ENCODE measurements around the gene TBRG1.

DNA sequence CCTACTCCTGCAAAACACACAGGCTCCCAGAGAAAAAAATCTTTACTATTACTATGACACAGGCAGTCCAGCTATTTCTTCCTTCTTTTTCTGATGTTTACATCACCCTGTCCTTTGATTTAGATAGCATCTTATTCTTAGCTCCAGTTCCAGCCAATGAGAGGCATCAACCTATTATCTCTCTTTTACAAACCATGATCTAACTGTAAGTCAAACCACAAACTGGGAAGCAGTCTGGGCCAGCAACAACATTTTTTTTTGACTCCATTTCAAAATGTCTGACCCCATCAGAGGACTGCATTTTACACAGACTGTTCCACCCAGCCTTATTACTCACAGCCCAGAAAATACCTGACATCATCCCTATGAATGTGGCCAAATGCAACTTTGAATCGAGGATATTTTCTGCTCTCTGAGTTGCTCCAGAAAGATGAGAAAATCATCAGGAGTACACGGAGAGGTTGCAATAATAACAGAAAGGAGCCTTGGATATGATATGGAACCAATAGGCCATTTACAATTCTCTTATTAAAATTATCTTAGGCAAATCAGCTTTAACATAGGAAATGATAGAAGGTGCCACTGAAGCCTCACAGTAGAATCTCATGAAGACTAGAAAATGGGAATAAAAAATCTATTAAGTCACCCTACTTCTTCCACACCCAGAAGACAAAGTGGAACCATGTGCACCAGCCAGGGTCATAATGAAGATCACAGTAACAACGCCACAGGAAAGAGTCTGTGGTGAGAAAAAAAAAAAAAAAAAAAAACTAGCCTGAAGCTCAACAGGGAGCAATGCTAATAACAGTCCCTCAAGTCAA is 21.2 kb downstream of the TBRG1 start:
- TF ChIP-seq, protein P1, sequence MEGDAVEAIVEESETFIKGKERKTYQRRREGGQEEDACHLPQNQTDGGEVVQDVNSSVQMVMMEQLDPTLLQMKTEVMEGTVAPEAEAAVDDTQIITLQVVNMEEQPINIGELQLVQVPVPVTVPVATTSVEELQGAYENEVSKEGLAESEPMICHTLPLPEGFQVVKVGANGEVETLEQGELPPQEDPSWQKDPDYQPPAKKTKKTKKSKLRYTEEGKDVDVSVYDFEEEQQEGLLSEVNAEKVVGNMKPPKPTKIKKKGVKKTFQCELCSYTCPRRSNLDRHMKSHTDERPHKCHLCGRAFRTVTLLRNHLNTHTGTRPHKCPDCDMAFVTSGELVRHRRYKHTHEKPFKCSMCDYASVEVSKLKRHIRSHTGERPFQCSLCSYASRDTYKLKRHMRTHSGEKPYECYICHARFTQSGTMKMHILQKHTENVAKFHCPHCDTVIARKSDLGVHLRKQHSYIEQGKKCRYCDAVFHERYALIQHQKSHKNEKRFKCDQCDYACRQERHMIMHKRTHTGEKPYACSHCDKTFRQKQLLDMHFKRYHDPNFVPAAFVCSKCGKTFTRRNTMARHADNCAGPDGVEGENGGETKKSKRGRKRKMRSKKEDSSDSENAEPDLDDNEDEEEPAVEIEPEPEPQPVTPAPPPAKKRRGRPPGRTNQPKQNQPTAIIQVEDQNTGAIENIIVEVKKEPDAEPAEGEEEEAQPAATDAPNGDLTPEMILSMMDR (IDR thresholded peaks at IDR 0.05), result no peak
- no peak for TF ChIP-seq POLR2A (IDR thresholded peaks at IDR 0.05)
